Tibial nerve (tissue), 3 donors: ENCODE measurements around the gene SKAP1.

Experiments
- CTCF ChIP-seq, 5 experiments: fragments of 200-600 bp in 3 of 5; fragments of 450-650 bp in 2 of 5; sonication (generic) in 3 of 5; IDR thresholded peaks; one replicate each; pipeline ENCODE4 v1.5.1; 2016 to 2019; ENCODE audit warnings: antibody characterized with exemption in 5 of 5, mild to moderate bottlenecking in 3 of 5, moderate library complexity in 2 of 5
- POLR2A ChIP-seq, 2 donors: fragments of 450-650 bp; IDR thresholded peaks; one replicate each; pipeline ENCODE4 v1.6.1; 2017; ENCODE audit warnings: antibody characterized with exemption in 2 of 2, mild to moderate bottlenecking in 2 of 2, moderate library complexity in 2 of 2

GRCh38 chr17:48394821-48395220 lies 35.2 kb downstream of the SKAP1 start:
- TF ChIP-seq CTCF (IDR thresholded peaks at IDR 0.05) (no peak), POLR2A (IDR thresholded peaks at IDR 0.05) (no peak)
